Endometrium (tissue), 2 donors: Measurements from ENCODE around the gene MAP4K4.

Source experiments
- FAIRE-seq: peaks from 2 replicates; lab custom pipeline; 2012; peaks lifted over from hg19 to GRCh38; lab: Jason Lieb, UNC
- donor health status: control.
- donor health status: control.

Gene MAP4K4

DNA sequence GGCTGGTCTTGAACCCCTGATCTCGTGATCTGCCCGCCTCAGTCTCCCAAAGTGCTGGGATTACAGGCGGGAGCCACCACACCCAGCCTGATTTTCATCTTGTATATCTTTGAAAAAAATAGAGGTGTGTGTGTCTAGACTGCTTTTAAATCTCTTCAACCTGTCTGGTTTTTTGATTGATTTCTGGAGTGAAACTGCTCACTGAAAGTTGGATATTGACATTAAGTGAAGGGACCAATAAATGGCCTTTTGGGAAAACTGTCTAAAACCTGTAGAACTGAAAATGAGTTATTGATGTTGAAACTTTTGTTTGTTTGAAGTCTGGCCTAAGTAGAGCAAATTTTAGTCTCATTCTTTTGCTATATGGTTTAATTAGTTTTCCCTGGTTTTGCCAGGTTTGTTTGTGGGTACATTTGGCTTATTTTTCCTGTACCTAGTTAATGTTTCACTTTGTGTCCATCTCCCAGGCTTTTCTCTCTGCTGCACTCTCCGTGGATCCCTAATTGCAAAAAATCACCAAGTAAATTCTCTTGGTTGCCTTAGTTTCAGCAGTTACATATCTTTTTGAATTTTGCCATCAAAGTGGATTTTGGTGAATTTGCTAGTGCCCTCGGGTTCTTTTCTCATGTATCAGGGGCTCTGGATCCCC, 144.3 kb downstream of the MAP4K4 start:
- no peak for FAIRE-seq

DNA sequence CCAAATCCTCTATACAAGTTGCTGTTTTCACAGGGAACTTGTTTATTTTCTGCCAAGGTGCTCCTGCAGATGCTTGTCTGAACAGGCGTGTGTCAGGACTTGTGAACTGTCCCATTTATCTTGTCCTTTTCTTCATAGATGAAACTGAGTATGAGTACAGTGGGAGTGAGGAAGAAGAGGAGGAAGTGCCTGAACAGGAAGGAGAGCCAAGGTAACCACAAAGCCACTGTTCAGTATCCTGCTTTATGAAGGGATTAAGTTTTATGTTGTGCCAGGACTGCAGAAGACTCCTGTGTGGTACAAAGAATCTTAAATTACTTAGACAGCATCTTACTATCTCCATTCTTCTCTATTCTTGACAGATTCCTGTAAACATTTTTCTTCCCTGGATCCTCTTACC, 145.0 kb downstream of the MAP4K4 start:
- no peak for FAIRE-seq

DNA sequence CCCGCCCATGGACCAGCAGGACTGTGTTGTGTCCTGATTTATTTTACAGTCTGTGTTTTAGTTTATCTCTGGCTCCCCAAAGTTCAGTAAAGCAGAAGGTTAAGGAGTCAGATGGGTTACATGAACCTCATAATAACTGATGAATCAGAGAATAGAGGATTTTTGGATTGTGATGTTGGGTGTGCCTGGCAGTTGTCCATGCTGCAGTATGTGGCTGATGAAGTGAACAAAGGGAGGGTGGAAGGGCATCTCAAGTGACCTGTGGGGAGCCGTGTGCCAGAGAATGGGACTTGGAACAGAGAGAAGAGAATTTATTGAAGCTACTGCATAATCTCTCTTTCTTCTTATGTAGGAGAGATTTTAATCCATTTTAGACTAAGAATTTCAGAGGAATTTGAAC, 145.5 kb downstream of the MAP4K4 start:
- no peak for FAIRE-seq

DNA sequence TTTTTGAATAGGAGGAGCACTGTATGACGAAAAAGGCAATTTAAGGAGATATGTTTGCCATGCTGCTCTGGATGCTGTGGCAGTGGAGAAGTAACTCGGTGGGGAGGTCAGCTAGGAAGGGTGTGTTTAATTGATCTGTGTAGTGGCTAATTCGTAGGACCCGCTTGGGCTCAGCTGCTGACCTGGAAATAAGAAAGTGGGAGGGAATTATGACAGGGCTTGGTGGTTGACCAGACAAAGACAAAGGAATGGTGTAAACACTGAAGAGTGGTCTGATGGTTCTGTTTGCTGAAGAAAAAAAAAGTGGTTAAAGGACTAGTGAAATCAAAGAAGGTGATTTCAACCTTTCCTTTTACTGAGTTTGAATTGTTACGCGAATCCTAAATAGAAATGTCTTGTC, 146.0 kb downstream of the MAP4K4 start:
- no peak for FAIRE-seq

DNA sequence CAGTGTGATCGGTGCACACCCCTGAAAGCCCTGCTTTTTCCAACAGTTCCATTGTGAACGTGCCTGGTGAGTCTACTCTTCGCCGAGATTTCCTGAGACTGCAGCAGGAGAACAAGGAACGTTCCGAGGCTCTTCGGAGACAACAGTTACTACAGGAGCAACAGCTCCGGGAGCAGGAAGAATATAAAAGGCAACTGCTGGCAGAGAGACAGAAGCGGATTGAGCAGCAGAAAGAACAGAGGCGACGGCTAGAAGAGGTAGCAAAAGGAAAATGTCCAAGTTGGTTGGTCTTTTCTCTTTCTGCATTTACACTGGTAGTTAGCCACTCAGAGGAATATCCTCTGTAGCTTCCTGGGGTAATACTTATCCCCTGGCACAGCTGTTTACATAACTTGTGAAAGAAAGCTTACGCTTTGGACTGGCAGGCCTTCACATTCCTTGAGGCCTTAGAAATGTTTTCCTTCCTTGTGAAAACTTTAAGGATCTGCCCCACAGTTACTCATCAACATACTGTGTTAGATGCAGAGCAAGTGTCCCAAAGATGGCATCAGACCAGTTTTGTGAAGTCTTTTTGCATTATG, 146.6 kb downstream of the MAP4K4 start:
- FAIRE-seq: no peak

DNA sequence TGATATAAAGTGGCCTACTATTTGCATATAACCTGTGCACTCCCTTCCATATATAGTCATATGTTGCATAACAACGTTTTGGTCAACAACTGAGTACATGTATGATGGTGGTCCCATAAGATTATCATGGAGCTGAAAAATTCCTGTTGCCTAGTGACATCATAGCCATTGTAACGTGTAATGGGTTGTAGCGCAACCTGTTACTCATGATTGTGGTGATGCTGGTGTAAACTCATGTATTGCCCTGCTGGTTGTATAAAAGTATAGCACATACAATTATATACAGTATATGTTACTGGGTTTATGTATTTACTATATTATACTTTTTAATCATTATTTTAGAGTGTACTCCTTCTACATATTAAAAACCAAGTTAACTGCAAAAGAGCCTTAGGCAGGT, 149.5 kb downstream of the MAP4K4 start:
- no peak for FAIRE-seq

DNA sequence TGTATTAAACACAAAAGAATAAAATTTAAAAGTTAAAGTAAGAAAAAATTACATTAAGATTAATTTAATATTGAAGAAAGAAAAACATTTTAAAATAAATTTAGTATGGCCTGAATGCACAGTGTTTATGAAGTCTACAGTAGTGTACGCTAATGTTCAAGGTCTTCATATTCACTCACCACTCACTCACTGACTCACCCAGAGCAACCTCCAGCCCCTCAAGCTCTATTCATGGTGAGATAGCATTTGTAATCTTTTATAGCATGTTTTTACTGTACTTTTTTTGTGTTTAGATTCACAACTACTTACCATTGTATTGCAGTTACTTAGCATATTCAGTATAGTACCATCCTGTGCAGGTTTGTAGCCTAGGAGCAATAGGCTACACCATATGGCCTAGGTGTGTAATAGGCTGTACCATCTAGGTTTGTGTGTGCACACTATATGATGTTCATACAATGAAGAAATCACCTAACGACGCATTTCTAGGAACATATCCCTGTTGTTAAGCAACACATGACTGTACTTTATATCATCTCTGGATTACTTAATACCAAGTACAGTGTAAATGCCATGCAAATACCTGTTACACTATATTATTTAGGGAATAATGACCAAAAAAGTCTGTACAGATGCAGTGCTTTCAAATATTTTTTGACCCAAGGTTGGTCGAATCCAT, 150.3 kb downstream of the MAP4K4 start:
- no peak for FAIRE-seq

DNA sequence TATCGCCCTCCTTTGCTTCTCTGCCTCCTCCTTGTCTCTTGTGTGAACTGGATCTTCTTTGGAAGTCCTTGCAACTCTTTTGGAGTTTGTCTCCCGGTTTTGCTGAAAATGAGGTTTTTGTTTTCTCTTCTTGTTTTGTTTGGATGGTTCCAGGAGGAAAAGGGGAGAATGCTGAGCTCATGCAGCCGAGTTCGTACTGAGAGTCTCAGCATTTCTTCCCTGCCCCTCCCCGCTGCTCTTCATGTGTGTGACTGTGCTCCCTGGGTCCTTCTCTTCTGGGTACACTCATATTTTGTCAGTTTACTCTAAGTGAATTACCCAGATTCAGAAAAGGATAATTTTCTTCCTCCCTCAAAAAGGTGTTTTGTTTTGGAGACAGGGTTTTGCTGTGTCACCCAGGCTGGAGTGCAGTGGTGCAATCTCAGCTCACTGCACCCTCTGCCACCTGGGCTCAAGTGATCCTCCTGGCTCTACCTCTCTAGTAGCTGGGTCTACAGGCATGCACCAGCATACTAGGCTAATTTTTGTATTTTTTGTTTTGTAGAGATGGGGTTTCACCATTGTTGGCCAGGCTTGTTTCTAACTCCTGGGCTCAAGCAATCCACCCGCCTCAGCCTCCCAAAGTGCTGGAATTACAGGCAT, 151.4 kb downstream of the MAP4K4 start:
- no peak for FAIRE-seq

DNA sequence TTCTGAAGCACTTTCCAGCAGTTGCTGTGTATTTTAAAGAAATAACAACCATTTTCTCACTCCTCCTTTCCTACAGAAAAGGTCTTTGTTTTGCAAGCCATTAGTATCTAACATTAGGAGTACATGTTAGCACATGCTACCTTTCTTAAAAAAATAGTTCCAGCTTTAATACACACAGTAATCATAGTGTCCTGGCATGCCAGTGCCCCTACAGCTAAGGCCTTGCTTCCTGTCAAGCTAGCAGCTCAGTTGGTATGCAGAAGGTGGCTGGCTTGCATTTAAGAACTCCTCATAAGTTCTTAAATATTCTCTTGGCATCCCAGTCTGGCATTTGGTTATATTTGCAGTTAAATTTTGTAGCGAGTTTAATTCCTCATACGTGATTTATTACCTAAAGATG, 152.9 kb downstream of the MAP4K4 start:
- no peak for FAIRE-seq

DNA sequence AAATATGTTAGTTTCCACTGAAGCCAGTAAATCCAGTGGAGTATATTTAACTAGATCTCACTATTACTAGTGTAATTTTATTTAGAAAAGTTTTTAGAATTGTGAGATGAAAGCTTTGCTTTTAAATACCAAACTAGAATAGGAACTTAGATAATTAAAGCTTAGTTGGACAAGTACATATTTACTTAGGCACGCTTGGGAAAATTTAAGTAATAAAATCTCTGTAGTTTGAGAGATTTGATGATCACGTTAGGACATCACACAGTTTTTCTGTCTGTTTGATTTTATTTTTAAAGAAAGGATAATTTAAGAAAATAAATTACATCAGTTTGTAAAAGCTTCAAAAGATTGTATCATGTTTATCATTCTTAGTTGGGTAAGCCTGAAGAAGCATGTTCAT, 153.5 kb downstream of the MAP4K4 start:
- peak; percentile 58 for FAIRE-seq

DNA sequence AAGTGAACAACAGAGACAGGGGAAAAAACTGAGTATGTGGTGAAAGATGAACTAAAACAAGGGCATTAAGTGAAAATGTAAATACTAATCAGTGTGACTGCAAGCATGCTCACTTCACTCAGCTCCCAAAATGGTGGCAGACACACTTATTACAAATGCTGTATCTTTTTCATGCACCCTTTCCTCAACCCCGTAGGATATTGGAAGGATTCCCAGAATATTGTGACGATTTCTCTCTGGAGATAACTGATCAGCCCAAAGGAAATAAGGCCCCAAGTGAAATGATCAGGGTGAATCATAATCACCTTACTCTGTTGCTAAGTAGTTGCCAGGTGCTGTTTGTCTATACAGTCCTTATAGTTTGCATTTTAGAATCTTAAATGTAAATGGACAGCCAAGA, 155.3 kb downstream of the MAP4K4 start:
- no peak for FAIRE-seq

DNA sequence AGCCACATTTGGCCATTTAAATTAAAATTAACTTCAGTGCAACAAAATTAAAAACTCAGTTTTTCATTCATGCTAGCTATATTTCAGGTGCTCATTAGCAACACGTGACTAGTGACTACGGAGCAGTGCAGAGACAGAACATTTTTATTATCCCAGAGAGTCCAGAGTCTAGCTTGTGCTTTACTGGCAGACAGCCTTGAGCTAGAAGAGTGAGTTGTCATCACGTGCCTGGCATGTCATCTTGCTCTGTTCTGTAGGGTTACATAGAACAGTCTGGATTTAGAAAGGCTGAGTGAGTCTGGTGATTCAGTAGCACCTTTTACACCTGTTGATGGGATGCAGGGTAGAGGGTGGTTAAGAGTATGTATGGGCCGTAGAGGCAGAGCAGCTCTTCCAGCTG, 157.4 kb downstream of the MAP4K4 start:
- FAIRE-seq: no peak

DNA sequence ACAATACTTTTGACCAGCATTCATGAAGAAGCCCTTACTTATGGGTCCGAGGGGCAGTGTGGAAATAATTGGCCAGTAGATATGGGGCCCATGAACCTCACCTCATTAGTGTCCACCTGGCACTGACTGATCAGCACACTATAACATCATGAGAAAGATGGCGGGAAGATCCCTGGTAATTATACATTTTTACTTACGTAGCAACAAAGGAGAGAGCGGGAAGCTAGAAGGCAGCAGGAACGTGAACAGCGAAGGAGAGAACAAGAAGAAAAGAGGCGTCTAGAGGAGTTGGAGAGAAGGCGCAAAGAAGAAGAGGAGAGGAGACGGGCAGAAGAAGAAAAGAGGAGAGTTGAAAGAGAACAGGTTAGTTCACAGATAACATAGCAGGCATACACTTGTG, 158.3 kb downstream of the MAP4K4 start:
- FAIRE-seq: no peak

DNA sequence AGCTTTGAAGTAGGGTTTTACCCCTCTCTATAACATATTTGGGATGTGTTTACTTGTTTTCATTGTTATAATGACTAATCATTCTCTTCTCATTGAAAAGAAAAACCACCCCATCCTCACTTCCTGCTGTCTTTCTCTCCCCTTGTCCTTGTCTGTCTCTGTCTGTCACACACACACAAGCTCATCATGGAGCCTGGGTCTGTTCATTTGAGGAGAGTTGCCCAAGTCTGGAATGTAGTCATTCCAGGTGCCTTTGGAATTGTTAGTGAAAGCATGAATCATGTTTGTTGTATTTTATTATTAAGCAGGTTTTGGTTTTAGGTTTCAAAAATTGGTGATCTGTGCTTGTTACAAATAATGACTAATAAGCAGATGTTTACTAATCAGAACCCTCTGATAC, 160.7 kb downstream of the MAP4K4 start:
- no peak for FAIRE-seq

DNA sequence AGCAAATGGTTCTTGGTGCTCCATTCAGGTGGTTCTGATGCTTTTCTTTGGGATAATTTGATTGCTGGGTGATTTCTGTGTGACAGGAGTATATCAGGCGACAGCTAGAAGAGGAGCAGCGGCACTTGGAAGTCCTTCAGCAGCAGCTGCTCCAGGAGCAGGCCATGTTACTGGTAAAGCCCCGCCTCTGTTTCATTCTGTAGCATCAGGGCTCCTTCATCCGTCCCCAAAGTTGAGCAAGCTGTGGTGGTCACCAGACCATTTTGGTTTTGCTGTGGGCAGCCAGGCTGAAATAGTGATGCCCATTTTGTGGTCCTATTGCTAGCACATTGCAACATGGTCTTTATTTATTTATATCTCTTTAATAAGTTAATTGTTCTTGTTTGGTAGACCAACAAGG, 161.4 kb downstream of the MAP4K4 start:
- no peak for FAIRE-seq

DNA sequence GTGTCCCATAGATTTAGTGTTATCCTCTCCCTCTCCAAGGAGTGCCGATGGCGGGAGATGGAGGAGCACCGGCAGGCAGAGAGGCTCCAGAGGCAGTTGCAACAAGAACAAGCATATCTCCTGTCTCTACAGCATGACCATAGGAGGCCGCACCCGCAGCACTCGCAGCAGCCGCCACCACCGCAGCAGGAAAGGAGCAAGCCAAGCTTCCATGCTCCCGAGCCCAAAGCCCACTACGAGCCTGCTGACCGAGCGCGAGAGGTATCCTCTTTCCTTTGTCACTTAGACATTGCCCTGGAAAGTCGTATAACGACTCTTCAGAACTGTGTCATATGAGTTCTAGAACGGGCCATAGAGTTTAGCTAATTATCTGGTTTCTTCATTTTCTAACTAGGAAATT, 162.1 kb downstream of the MAP4K4 start:
- no peak for FAIRE-seq

DNA sequence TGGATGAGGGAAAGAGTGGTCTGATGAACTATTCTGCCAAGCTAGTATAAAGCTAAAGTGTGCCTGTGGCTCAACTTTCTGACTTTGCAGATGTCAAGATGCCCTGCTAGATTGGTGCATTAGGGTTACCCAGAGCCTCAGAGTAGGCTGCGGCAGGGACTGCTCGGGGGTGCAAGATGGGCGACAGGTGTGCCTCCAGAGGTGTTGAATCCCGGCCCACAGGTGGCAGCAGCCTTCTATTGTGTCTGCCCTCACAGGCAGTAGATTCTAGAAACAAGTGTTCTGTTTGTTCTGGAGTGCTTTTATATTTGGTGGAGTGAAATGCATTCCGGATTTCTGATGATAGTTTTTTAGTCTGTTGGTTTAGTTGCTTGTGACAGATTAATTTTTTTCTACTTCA, 162.7 kb downstream of the MAP4K4 start:
- no peak for FAIRE-seq

DNA sequence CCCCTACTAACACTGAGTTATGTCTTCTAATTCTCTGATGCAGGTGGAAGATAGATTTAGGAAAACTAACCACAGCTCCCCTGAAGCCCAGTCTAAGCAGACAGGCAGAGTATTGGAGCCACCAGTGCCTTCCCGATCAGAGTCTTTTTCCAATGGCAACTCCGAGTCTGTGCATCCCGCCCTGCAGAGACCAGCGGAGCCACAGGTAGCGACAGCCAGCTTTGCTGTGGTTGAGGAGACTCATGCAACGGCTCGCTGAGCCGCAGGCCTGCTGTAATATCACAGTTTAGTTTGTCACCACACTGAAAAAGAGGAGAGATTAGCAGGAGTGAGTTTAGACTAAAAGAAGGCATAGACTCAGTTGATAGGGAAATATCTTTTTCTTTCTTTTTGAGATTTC, 163.3 kb downstream of the MAP4K4 start:
- FAIRE-seq: no peak

DNA sequence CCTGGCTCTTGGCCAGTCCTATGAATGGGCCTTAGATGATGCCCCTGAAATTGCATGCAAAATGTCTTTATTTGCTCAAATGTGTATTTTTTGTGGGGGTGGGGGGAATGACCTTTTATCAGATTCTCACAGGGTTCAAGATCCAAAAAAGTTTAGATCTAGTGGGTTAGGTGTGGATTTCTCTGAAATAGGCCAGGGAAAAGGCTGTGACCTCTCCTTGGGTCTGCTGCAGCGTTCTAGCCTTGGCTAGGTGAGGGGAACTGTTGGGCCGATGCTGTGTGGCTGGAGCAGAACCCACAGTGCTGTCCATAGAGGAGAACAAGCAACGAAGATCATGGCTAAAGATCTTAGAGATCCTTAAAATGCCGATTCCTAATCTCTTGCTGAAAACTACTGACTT, 163.9 kb downstream of the MAP4K4 start:
- FAIRE-seq: no peak

DNA sequence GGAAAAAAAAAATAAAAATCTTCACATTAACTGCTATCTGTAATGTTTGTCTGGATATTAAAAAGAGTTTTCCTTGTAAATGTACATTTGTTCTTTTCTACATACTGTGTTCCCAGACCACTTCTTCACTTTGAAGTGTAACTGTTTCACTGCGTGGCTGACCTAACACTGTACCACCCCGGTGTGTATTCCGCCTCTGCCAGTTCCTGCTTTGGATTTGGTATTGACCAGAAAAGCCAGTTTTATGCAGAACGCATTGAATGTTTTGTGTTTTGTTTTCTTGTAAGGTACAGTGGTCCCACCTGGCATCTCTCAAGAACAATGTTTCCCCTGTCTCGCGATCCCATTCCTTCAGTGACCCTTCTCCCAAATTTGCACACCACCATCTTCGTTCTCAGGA, 166.0 kb downstream of the MAP4K4 start:
- FAIRE-seq: no peak

DNA sequence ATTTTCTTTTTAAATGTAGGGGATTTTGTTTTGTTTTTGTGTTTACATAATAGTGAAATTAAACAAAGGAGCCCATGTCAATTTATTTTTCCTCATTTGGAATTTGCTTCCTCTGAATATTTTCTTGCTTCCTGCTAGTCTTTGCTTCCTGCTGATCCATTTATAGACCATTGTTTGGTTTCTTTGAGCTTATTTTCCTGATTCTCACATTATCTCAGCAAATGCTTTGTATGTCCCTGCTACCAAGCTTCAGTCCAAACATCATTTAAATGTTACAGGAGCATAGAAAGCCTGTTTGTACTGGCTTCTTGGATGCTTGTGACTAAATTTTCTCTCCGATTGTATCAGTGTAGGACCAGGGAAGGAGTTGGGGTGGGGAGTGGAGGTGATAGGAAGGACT, 166.9 kb downstream of the MAP4K4 start:
- no peak for FAIRE-seq

DNA sequence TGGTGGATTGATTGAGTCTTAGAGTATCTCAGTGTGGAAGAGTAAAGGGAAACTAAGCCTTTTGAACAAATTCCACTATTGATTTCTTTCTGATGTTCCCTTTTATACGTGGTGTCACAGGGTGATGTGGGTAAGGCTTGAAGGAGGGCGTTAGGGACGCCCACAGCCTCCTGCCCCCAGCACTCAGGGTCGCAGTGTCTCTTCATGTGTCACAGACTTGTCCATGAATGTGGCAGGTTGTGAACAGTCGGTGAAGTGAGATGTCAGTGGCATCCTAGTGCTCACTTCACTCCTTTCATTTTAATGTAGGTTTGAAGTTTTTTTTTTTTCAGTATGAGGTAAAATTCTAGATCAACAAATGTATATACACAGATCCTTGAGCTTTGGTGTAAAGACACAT, 171.0 kb downstream of the MAP4K4 start:
- no peak for FAIRE-seq

DNA sequence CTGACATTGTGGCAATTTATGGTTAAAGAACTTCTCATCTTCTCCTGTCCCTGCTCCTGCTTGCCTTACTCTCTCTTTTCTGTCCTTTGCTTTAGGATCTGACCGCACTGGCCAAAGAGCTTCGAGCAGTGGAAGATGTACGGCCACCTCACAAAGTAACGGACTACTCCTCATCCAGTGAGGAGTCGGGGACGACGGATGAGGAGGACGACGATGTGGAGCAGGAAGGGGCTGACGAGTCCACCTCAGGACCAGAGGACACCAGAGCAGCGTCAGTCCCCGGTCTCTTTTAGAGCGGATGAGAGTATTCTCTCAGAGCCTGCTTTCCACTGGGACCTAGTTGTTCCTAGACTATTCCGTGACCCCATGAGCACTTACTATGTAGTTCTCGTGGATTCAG, 172.0 kb downstream of the MAP4K4 start:
- no peak for FAIRE-seq

DNA sequence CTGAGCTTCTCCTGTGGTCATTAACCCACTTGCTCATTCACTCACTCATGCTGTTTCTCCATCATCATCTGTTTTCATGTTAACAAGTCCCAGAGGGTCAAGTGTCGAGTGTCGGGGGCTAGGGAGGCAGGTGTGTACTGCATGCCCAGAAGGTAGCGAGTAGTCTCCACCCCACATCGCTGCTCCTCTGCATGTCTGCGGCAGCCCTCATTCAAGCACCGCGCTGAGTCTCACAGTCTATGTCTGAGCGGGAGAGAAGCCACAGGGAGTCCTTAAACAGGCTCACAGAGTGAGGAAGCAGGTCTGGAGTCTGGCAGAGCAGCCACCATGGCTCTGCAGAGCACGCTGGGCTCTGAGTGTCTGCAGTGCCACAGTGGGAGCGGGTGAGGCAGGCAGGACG, 172.9 kb downstream of the MAP4K4 start:
- FAIRE-seq: no peak
